ENCODE data around the gene RAD21L1. TPM values are rescaled to one million over a fixed set of nuclear protein-coding genes. Genes with fewer than 3 reads are reported as not detected.

RAD21L1 gene
- total RNA-seq, 4 donors from 2014 or later = not detected

GRCh38 chr20:1299522-1299921 is 73.7 kb downstream of the RAD21L1 start:
- Histone ChIP-seq H3K9me3 (no peaks in the 10 kb centered on the region), H3K4me1 (no peaks in the 10 kb centered on the region), H3K27me3 (no peaks in the 10 kb centered on the region), H3K4me3 (no peak overlapping the region), H3K36me3 (no peaks in the 10 kb centered on the region), H3K27ac (no peak overlapping the region)
- TF ChIP-seq CTCF (IDR thresholded peaks at IDR 0.05) (peak in 3 of 6 experiments; percentile 20 to 40 (median 34)), POLR2A (IDR thresholded peaks at IDR 0.05) (no peak)
- no peak for DNase-seq

DNA sequence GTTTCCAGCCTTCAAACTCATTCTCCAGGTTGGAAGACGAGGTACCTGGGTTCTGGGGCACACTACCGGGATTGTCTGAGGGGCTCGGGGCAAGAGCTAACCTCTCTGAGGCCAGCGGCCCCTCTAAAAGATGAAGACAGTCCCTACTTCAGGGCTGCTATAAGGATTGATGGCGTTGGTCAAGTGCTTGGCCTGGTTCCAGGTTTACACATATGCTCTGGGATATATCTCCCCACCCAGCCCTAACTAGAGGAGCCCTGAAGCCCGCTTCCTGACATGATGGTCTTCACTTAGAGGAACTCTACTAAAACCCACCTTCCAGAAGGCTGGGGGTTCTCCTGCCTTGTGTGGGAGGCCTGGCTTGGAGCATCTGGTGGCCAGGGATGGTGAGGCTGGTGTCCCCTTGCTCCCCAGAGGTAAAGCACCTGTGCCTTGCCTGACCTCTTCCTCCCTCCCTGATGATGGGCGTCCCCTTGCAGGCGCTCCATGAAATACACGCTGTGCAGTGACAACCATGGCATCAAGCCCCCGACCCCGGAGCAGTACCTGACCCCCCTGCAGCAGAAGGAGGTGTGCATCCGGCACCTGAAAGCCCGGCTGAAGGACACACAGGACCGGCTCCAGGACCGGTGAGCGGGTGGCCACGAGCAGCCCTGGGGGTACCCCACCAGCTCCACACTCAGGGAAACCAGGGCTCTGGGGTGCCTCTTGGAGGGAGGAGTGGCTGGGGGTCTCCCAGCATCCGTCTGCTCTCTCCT is 74.4 kb downstream of the RAD21L1 start:
- H3K27ac ChIP-seq = no peak overlapping the region
- no peak overlapping the region for H3K4me3 ChIP-seq
- TF ChIP-seq CTCF (IDR thresholded peaks at IDR 0.05) (no peak), POLR2A (IDR thresholded peaks at IDR 0.05) (no peak)
- H3K9me3 ChIP-seq = no peaks in the 10 kb centered on the region
- DNase-seq = peak in 1 of 3 donors; percentile 32
- H3K36me3 ChIP-seq = peaks cover 0 to 5% (median 0%) of the 10 kb centered on the region in 3 donors
- H3K27me3 ChIP-seq = no peaks in the 10 kb centered on the region
- H3K4me1 ChIP-seq = no peaks in the 10 kb centered on the region

DNA sequence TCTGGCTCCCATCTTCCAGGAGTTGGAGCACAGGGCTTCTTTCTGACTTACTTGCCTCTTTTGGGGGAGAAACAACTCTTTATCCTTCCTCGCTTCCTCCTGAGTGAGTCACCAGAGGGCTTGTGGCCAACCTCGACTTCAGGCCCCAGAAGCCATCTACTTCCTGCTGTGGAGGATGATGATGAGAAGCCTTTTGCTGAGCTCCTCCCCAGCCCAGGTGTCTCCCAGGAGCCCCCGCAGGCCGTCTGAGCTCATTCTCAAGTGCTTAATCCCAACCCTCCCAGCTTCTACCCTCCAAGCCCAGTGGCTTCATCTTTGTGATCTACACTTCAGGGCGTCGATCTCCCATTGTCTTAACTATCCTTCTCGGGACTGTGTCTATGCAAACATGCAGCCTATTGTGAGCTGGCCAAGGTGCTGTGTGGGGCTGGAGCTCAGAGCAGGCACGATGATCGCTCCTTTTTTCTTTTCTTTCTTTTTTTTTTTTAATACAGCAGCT is 75.2 kb downstream of the RAD21L1 start:
- peak in 1 of 3 donors; percentile 35 for DNase-seq
- H3K9me3 ChIP-seq = no peaks in the 10 kb centered on the region
- H3K36me3 ChIP-seq = peaks cover 0 to 11% (median 0%) of the 10 kb centered on the region in 3 donors
- H3K27me3 ChIP-seq = no peaks in the 10 kb centered on the region
- TF ChIP-seq POLR2A (IDR thresholded peaks at IDR 0.05) = no peak
- TF ChIP-seq CTCF (IDR thresholded peaks at IDR 0.05) = no peak
- H3K4me3 ChIP-seq = no peak overlapping the region
- no peak overlapping the region for H3K27ac ChIP-seq
- no peaks in the 10 kb centered on the region for H3K4me1 ChIP-seq

DNA sequence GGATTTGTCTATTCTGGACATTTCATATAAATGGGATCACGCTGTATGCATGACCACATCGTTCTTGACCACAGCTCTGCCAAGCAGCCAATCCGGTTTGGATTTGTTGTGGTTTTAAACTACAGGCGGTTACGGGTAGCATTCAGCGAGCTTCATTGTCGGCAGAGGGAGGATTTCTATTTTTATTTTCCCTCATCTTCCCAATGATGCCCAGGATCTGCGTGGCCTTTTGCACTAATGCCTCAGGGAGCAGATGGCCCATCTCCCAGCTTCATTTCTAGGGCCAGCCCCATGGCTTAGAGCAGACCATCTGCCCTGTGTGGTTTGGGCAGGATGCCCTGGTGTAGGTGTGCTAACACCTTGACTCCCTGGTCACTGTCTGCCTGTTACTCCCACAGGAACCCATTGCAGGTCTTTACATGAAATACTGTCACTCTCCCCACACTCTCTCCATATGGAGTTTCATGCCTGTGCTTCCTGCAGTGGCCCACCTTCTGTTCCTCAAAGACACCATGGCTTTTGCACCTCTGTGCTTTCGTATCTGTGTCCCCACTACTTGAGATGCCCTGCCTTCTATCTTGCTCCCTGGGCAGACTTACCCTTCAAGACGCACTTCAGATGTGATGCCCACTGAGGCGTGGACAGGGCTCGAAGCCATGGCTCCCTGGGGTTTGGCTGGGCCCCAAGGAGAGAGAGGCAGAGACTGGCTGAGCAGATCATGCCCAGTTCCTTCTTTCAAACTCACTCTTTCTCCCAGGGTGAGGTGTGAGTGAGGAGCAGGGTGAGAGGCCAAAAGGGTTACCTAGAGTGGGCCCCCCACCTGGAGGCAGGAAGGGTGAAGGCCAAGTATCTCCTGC is 77.1 kb downstream of the RAD21L1 start:
- no peak for TF ChIP-seq CTCF (IDR thresholded peaks at IDR 0.05)
- no peak for TF ChIP-seq POLR2A (IDR thresholded peaks at IDR 0.05)
- Histone ChIP-seq H3K27ac (no peak overlapping the region), H3K4me3 (no peak overlapping the region), H3K36me3 (peaks cover 0 to 16% (median 0%) of the 10 kb centered on the region in 3 donors), H3K4me1 (no peaks in the 10 kb centered on the region), H3K9me3 (no peaks in the 10 kb centered on the region), H3K27me3 (no peaks in the 10 kb centered on the region)
- DNase-seq = no peak

- no peak for TF ChIP-seq CTCF (IDR thresholded peaks at IDR 0.05)
- Histone ChIP-seq H3K27me3 (no peaks in the 10 kb centered on the region), H3K9me3 (no peaks in the 10 kb centered on the region), H3K27ac (no peak overlapping the region), H3K4me1 (no peaks in the 10 kb centered on the region), H3K36me3 (peaks cover 0 to 26% (median 0%) of the 10 kb centered on the region in 3 donors), H3K4me3 (no peak overlapping the region)
- peak in 1 of 3 donors; percentile 45 for DNase-seq
Observed at GRCh38 chr20:1304710-1305515, 79.1 kb downstream of the RAD21L1 start.

All from Peyer's patch (tissue), 4 donors.